Stimulated activated effector memory CD8-positive, alpha-beta T cell treated with anti-CD3 and anti-CD28 coated beads, Interleukin-12 subunit alpha, Interleukin-12 subunit beta, amount 100 ng/mL, for 72 hours (primary cell): Measurements from ENCODE around the gene SBK3.
"Not testable (repeated sequence)": the region's sequence is repeated elsewhere in the genome, so short reads cannot be mapped to it uniquely, and the experiment has no call there.

Source experiments
- ATAC-seq: fragments of 150-1000 bp; cut with Tn5 transposase; 2 replicates; pipeline ENCODE4 v1.10.0; 2021
- DNase-seq, 2 donors: peaks; one replicate each; pipeline ENCODE4 v3.0.0; 2021 to 2022; ENCODE audit warnings: low spot score in 2 of 2
- H3K27ac Mint-ChIP-seq: one replicate; pipeline ENCODE4 v1.8.0; 2022; ENCODE audit warnings: mild to moderate bottlenecking, mixed read lengths
- H3K36me3 Mint-ChIP-seq: one replicate; pipeline ENCODE4 v1.8.0; 2022; ENCODE audit warnings: mild to moderate bottlenecking, mixed read lengths
- H3K4me1 Mint-ChIP-seq: one replicate; pipeline ENCODE4 v1.8.0; 2022; ENCODE audit warnings: mixed read lengths
- H3K4me3 Mint-ChIP-seq: one replicate; pipeline ENCODE4 v1.8.0; 2022; ENCODE audit warnings: mild to moderate bottlenecking, mixed read lengths
- H3K9me3 Mint-ChIP-seq: one replicate; pipeline ENCODE4 v1.8.0; 2022; ENCODE audit warnings: mixed read lengths

The SBK3 gene

GRCh38 chr19:55545443-55545842, at the start of gene SBK3:
Gene SBK3, minus strand, starts transcription at chr19:55545543. Its CDS starts 0 bp downstream, at chr19:55545543.
- Mint-ChIP-seq H3K36me3 (no peaks in the 10 kb centered on the region), H3K9me3 (peaks cover 3% of the 10 kb centered on the region), H3K27ac (no peak within 1 kb of the TSS), H3K4me3 (no peak within 1 kb of the TSS), H3K4me1 (no peaks in the 10 kb centered on the region)
- ATAC-seq (no peak), DNase-seq (no peak)

GRCh38 chr19:55593096-55593772, 47.9 kb upstream of the SBK3 start:
- peaks cover 36% of the 10 kb centered on the region for H3K36me3 Mint-ChIP-seq
- no peaks in the 10 kb centered on the region for H3K9me3 Mint-ChIP-seq
- no peak overlapping the region for H3K27ac Mint-ChIP-seq
- no peak for ATAC-seq
- DNase-seq = no peak
- no peak overlapping the region for H3K4me3 Mint-ChIP-seq
- H3K4me1 Mint-ChIP-seq = no peaks in the 10 kb centered on the region

- Mint-ChIP-seq H3K27ac (no peak overlapping the region), H3K4me3 (no peak overlapping the region), H3K36me3 (peaks cover 36% of the 10 kb centered on the region), H3K4me1 (peaks cover under 1% of the 10 kb centered on the region), H3K9me3 (no peaks in the 10 kb centered on the region)
- no peak for ATAC-seq
- DNase-seq = no peak
These were observed 47.2 kb upstream of the SBK3 start for GRCh38 chr19:55592391-55593090.

GRCh38 chr19:55591555-55591954, 46.2 kb upstream of the SBK3 start:
- Mint-ChIP-seq H3K4me3 (no peak overlapping the region), H3K4me1 (peaks cover 9% of the 10 kb centered on the region), H3K36me3 (peaks cover 31% of the 10 kb centered on the region), H3K9me3 (no peaks in the 10 kb centered on the region), H3K27ac (no peak overlapping the region)
- DNase-seq = no peak
- no peak for ATAC-seq

- ATAC-seq (no peak), DNase-seq (no peak)
- no peaks in the 10 kb centered on the region for H3K9me3 Mint-ChIP-seq
- H3K27ac Mint-ChIP-seq = no peak overlapping the region
- H3K4me1 Mint-ChIP-seq = peaks cover 18% of the 10 kb centered on the region
- H3K36me3 Mint-ChIP-seq = peaks cover 23% of the 10 kb centered on the region
- no peak overlapping the region for H3K4me3 Mint-ChIP-seq
These were observed 45.3 kb upstream of the SBK3 start for GRCh38 chr19:55590617-55591016.

GRCh38 chr19:55590109-55590508, 44.8 kb upstream of the SBK3 start:
- H3K4me1 Mint-ChIP-seq = peaks cover 23% of the 10 kb centered on the region
- no peak for ATAC-seq
- H3K36me3 Mint-ChIP-seq = peaks cover 18% of the 10 kb centered on the region
- DNase-seq = no peak
- H3K27ac Mint-ChIP-seq = no peak overlapping the region
- no peak overlapping the region for H3K4me3 Mint-ChIP-seq
- H3K9me3 Mint-ChIP-seq = no peaks in the 10 kb centered on the region

- H3K36me3 Mint-ChIP-seq = peaks cover 4% of the 10 kb centered on the region
- ATAC-seq (no peak), DNase-seq (no peak)
- H3K4me1 Mint-ChIP-seq = peaks cover 25% of the 10 kb centered on the region
- no peaks in the 10 kb centered on the region for H3K9me3 Mint-ChIP-seq
- no peak overlapping the region for H3K27ac Mint-ChIP-seq
- no peak overlapping the region for H3K4me3 Mint-ChIP-seq
These were observed 43.4 kb upstream of the SBK3 start for GRCh38 chr19:55588738-55589137.

- peaks cover 26% of the 10 kb centered on the region for H3K4me1 Mint-ChIP-seq
- peak overlapping the region; percentile 70 for H3K4me3 Mint-ChIP-seq
- peak; percentile 99 for ATAC-seq
- DNase-seq = peak; percentile 83 to 97
- no peaks in the 10 kb centered on the region for H3K36me3 Mint-ChIP-seq
- H3K27ac Mint-ChIP-seq = peak overlapping the region; percentile 32
- H3K9me3 Mint-ChIP-seq = no peaks in the 10 kb centered on the region
These were observed 41.8 kb upstream of the SBK3 start for GRCh38 chr19:55586976-55587668.

GRCh38 chr19:55585658-55586339, 40.5 kb upstream of the SBK3 start:
- H3K4me1 Mint-ChIP-seq = peaks cover 38% of the 10 kb centered on the region
- no peaks in the 10 kb centered on the region for H3K9me3 Mint-ChIP-seq
- peak overlapping the region; percentile 79 for H3K27ac Mint-ChIP-seq
- H3K36me3 Mint-ChIP-seq = no peaks in the 10 kb centered on the region
- H3K4me3 Mint-ChIP-seq = peak overlapping the region; percentile 70
- peak; percentile 19 for ATAC-seq
- no peak for DNase-seq

GRCh38 chr19:55584871-55585270, 39.5 kb upstream of the SBK3 start:
- no peaks in the 10 kb centered on the region for H3K9me3 Mint-ChIP-seq
- peaks cover 41% of the 10 kb centered on the region for H3K4me1 Mint-ChIP-seq
- H3K27ac Mint-ChIP-seq = no peak overlapping the region
- ATAC-seq = no peak
- DNase-seq = no peak
- peak overlapping the region; percentile 70 for H3K4me3 Mint-ChIP-seq
- peaks cover 6% of the 10 kb centered on the region for H3K36me3 Mint-ChIP-seq

GRCh38 chr19:55583897-55584296, 38.6 kb upstream of the SBK3 start:
- not testable (repeated sequence) for DNase-seq, H3K4me3 Mint-ChIP-seq
- peaks cover 47% of the 10 kb centered on the region for H3K4me1 Mint-ChIP-seq

GRCh38 chr19:55582284-55582683, 36.9 kb upstream of the SBK3 start:
- not testable (repeated sequence) for ATAC-seq, H3K9me3 Mint-ChIP-seq, H3K27ac Mint-ChIP-seq, DNase-seq
- Mint-ChIP-seq H3K4me1 (peaks cover 45% of the 10 kb centered on the region), H3K36me3 (peaks cover 15% of the 10 kb centered on the region), H3K4me3 (peak overlapping the region; percentile 83)

More at GRCh38 chr19:55583897-55584296, 38.6 kb upstream of the SBK3 start:
- not testable (repeated sequence) for H3K9me3 Mint-ChIP-seq, H3K27ac Mint-ChIP-seq, ATAC-seq
- peaks cover 10% of the 10 kb centered on the region for H3K36me3 Mint-ChIP-seq

GRCh38 chr19:55581823-55582223, 36.5 kb upstream of the SBK3 start:
- no peak for ATAC-seq
- Mint-ChIP-seq H3K9me3 (no peaks in the 10 kb centered on the region), H3K36me3 (peaks cover 19% of the 10 kb centered on the region), H3K27ac (no peak overlapping the region), H3K4me1 (peaks cover 41% of the 10 kb centered on the region), H3K4me3 (peak overlapping the region; percentile 83)
- no peak for DNase-seq

- DNase-seq (no peak), ATAC-seq (peak; percentile 15)
- Mint-ChIP-seq H3K27ac (peak overlapping the region; percentile 96), H3K4me1 (peaks cover 36% of the 10 kb centered on the region), H3K4me3 (peak overlapping the region; percentile 83), H3K36me3 (peaks cover 21% of the 10 kb centered on the region), H3K9me3 (no peaks in the 10 kb centered on the region)
These were observed 35.9 kb upstream of the SBK3 start for GRCh38 chr19:55581145-55581822.
